Fibroblast of upper back skin (primary cell): Measurements from ENCODE around the gene MCL1.
"Not testable (repeated sequence)": the region's sequence is repeated elsewhere in the genome, so short reads cannot be mapped to it uniquely, and the experiment has no call there.

Source experiments
- DNase-seq: peaks from one replicate; pipeline ENCODE4 v3.0.0-alpha.2; 2013

The MCL1 gene

DNA sequence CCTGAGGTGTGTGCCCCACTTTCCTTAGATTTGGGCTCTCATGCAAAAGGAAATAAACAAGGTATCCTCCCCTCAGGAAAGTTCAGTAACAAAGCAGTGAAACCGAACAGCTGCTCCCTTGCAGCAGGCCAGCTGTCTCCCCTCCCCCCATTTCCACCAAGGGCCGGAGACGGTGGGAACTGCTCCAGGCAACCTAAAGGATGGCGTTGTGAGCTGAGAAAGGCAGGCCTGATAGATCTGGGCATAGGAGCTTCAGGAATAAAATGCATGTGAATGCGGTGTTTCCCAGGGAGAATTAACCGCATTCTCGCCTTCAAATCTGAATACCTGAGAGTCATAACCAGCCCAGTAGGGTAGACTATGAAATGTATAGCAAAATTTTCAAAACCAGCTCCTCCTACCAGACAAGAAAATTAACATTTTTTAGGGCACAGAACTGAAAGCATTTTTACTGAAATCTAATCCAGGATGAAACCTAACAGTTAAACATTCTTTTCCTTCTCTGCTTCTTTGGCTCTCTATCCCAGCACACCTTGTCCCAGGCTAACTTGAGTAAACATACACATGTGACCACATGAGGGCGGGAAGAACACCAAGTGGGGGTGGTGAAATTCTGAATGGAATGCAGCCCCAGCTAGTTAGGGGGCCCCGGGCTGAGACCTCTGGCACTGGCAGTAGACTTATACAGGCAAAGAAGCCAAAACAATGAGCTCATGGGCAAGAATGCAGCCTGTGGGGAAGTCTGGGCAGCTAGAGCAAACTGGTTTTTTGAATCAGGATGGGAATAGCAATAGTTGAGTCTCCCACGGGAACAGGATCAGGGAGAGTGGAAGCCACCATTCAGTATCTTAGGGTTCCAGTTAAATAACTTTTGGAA, 11.5 kb downstream of the MCL1 start:
- peak; percentile 96 for DNase-seq

DNA sequence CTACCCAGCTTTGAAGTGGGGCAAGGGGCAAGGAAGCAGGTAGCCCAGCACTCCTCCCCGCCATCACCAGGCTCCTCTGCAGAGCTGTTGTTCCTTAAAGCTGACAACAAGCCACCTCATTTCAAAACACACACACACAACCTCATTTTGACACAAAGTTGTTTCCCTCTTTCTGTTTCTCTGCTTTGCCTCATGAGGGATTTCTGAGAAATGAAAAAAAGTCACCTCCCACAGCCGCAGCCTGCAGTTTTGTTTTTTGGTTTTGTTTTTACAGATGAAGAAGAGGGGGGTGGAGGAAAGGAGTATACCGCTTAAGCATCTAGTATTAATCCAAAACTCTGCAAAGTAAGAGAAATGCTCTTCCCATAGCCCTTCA, 12.1 kb downstream of the MCL1 start:
- no peak for DNase-seq

- no peak for DNase-seq
These were observed 12.6 kb downstream of the MCL1 start for GRCh38 chr1:150566589-150567340.

- DNase-seq = not testable (repeated sequence)
These were observed 14.0 kb downstream of the MCL1 start for GRCh38 chr1:150565240-150565991.

GRCh38 chr1:150564051-150564991, 15.1 kb downstream of the MCL1 start:
- DNase-seq = peak; percentile 68

DNA sequence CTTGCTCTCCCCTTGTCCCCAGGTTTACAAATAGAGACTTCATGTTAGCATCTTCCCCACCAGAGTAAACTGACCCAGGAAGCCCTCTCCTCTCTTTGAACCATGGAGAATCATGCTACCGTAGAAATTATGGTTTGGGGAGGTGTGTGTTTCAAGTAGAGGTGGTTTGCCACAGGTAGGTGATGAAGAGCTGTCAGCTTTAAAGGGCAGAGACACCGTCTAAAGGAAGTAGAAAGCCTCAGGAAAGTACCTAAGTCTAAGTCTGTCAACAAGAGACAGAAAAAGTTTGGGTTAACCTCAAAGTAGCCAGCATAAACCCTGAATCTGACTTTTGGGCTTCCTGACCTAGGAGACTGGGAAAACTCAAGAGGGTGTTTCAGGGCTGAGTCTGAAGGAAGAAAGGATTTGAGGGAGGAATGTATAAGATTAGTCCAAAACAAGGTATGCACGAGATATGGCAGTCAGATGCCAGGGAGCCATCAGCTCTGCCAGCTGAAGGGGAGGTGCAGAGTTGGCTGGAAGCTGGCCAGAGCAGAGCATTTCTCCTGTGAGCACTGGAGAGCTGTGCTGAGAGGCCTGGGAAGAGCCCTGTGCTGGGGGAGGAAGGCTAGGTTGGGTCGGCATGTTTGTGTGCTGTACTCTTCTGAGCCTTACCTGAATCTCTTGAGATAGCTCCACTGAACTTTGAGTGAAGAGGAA, 15.9 kb downstream of the MCL1 start:
- DNase-seq = peak; percentile 36

GRCh38 chr1:150562446-150563339, 16.7 kb downstream of the MCL1 start:
- DNase-seq = no peak

DNA sequence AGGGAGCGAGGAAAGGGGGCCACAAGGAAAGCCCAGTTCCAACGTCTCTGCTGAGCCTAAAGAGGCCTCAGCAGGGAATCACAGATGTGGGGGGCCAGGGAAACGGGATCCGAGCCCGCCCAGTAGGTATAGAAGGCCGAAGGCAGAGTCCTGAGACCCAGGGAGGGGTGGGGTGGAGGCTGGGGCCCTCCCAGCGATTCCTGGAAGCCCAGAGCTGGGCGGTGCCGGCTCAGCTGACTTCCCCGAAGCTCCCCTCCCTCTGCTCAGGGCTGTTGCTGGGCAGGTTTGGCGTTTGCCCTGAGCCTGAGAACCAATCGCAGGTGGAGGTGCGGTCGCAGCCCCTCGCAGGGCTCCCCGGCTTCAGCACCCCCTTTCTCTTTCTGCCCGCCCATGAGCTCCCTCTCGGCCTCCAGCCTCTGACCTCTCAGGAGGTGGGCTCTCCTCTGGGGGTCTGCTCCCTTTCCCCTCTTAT, 17.4 kb downstream of the MCL1 start:
- peak; percentile 93 for DNase-seq

DNA sequence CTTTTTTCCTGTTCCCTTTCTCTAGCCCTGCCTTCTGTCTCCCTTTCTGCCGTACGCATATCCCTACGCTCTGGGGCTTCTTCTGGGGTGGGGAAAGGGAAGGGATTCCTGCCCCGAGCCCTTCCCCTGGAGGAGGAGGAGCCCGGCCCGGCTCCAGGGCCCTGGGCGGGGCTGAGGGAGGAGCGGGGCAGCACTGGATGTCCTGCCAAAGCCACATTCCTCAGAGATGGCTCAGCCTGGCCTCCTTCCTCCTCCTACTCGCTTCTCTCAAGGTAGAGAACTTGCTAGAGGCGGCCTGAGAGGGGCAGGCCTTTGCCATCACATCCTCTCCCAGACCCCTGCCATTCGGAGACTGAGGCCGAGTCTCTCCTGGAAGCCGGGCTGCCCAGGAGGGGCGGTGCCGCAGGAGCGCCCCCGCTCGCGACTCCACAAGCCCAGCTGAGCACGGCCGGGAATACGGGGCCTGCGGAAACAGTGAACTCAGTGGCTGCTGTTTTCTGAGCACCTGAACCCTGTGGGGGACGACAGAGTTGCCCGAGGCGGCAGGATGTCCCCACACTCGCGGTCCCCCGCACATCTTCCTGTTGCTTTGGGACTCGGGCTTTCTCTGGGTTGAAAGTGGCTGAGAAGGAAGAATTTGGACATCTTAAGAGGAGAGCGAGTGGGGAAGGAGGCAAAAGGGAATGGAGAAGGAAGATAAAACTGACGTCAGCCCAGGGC, 18.0 kb downstream of the MCL1 start:
- DNase-seq = peak; percentile 99

- DNase-seq = no peak
These were observed 18.7 kb downstream of the MCL1 start for GRCh38 chr1:150560576-150561253.

DNA sequence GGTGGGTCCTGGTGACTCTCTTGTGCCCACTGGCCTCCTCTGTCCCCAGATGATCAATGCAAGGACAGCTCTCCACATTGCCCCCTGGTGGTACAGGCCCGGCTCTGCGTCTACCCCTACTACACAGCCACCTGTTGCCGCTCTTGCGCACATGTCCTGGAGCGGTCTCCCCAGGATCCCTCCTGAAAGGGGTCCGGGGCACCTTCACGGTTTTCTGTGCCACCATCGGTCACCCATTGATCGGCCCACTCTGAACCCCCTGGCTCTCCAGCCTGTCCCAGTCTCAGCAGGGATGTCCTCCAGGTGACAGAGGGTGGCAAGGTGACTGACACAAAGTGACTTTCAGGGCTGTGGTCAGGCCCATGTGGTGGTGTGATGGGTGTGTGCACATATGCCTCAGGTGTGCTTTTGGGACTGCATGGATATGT, 19.4 kb downstream of the MCL1 start:
- DNase-seq = peak; percentile 58

- no peak for DNase-seq
These were observed 19.8 kb downstream of the MCL1 start for GRCh38 chr1:150559656-150560010.

GRCh38 chr1:150558761-150559655, 20.4 kb downstream of the MCL1 start:
- DNase-seq = no peak

GRCh38 chr1:150558303-150558704, 21.1 kb downstream of the MCL1 start:
- no peak for DNase-seq

DNA sequence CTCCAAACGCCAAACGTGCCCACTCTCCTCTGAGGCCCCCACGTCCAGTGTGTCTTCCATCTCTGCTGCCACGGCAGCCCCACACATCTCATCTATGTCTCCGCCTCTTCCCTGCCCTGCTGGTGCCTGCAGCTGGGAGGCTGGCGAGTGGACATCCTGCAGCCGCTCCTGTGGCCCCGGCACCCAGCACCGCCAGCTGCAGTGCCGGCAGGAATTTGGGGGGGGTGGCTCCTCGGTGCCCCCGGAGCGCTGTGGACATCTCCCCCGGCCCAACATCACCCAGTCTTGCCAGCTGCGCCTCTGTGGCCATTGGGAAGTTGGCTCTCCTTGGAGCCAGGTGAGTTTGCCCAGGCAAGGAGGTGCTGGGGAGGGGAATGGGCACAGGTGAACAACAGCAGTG, 21.6 kb downstream of the MCL1 start:
- no peak for DNase-seq

- DNase-seq = no peak
These were observed 22.3 kb downstream of the MCL1 start for GRCh38 chr1:150557065-150557600.

- DNase-seq = no peak
These were observed 23.2 kb downstream of the MCL1 start for GRCh38 chr1:150555971-150556865.
